GM18505 (cell line): ENCODE results near the gene CAPN14.

Experiments used
- ATAC-seq: cut with Tn5 transposase; IDR thresholded peaks from one replicate; pipeline ENCODE4 v1.9.1; 2021; ENCODE audit not compliant: unreplicated experiment
- POLR2A ChIP-seq: IDR thresholded peaks from 4 replicates; pipeline ENCODE4 v1.6.1; 2011; ENCODE audit warnings: borderline replicate concordance; ENCODE audit not compliant: insufficient read depth, insufficient read length; ENCODE audit errors: extremely low read depth

The CAPN14 gene

DNA sequence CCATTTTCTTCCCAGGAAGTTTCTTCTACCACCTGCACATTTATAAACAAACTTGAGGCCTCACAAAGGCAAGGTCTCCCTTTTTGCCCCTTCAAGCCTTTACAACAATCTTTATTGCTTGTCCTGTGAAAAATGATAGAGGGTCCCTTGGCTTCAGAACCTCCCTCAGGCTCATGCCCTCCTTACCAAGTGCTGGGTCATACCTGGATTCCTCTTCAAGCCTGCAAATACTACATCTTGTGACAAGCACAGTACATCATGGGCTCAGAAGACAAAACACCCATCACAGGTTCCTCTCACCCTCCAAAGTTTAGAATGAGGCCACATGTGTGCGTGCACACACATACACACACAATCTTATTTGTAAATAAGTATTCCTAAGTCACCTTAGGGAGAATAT lies 9.1 kb downstream of the CAPN14 start:
- no peak for TF ChIP-seq POLR2A

DNA sequence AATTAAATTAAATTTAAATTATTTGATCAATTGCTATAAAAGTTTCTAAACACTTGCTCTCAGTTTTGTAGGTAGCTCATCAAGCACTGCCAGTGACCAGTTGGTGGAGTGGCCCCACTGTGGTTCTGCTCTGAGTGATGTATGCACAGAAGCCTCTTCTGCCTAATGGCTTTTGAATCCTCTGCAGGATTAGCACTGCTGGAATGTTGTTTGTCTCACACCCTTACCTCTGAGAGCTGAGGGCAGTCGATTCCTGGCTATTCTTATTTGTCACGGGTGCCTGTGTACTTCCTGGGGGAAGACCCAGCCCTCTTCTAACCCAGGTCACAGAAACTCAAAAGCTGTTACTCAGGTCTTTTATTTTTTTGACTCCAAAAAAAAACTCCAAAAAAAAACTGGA lies 9.5 kb downstream of the CAPN14 start:
- no peak for ATAC-seq
- TF ChIP-seq POLR2A = no peak

More for the DNA sequence above, 9.1 kb downstream of the CAPN14 start:
- no peak for ATAC-seq

DNA sequence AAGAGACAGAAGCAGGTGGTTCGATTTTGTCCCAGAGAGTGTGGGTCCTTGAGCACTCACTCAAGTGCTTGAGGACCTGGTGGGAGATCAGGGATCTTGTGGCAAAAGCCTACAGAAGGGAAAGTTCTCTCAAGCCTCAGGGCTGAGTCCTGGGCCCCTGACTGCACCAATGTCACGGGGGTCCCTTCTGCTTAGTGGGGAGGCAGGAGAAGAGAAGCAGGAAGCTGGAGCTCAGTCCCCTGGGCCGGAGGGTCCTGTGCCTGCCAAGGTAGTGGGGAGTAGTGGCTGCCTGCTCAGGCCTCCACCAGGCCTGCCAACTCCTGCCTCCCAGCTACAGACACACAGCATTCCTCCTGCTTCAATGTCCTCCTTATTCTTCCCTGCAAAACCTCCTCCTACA lies 11.7 kb downstream of the CAPN14 start:
- ATAC-seq = no peak
- TF ChIP-seq POLR2A = no peak

DNA sequence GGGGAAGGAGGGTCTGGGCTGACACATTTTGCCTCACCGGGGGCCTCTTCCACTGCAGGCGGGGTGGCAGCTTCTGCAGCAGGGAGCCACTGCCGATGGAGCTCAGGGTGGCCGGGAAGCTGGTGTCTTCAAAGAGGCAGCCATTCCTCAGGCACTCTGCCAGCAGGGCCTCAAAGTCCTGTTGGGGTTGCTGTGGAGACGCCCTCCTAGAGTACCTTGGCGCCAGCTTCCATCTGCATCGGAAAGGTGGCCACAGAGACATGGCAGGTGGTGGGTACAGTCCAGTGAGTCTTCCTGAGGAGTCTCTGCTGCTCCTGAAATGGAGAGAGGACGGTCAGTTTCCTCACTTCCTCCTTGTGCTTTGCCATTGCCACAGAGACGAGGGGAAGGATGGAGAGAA lies 12.1 kb downstream of the CAPN14 start:
- ATAC-seq = no peak
- no peak for TF ChIP-seq POLR2A

DNA sequence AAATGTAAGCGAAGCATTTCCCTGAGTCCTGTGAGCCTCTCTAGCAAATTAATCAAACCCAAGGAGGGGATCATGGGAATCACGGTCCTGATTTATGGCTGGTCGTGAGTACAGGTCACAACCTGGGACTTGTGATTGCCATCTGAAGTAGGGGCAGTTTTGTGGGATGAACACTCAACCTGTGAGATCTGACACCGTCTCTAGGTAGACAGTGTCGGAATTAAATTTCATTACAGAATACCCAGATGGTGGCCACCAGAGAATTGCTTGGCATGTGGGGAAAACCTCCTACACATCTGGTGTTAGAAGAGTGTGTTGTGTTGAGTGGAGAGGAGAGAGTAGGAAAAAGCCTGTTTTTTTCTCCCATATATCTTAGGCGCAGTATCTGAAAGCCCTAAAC lies 12.5 kb downstream of the CAPN14 start:
- TF ChIP-seq POLR2A = no peak
- no peak for ATAC-seq

DNA sequence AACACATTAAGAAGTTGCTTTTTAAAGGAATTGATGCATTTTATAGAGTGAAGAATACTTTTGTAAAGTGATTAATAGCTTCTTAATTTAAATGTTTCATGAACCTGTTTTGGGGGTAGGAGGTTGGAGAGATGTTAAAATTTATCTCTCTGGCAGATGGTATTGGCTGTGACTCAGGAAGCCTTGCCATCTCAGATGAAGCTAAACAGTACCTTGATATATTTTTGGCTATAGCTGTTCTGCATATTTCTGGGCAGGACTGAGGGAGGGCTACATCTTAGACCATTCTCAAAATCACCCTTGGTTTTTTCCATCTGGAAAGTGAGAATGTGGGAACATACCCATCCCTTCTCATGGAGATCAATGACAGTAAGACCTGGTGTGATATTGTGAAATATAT lies 13.4 kb downstream of the CAPN14 start:
- no peak for TF ChIP-seq POLR2A
- no peak for ATAC-seq

DNA sequence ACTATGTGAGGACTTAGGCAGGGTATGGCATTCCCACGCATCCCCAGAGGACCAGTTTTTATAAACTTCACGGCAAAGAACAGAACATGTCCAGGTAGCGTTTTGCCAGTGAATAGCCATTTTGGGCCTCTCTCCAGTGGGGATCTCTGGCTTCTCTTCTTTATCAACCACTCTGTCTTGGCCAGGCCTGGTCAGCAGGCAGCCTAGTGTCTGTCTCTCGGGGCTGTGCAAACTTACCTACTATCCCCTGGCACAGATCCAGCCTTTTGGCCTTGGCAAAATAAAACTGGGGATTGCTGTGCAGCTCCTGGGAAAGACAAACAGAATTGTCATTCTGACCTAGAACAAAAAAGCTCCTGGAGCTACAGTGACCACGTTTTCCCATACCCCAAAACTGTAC lies 14.5 kb downstream of the CAPN14 start:
- no peak for ATAC-seq
- TF ChIP-seq POLR2A = no peak

DNA sequence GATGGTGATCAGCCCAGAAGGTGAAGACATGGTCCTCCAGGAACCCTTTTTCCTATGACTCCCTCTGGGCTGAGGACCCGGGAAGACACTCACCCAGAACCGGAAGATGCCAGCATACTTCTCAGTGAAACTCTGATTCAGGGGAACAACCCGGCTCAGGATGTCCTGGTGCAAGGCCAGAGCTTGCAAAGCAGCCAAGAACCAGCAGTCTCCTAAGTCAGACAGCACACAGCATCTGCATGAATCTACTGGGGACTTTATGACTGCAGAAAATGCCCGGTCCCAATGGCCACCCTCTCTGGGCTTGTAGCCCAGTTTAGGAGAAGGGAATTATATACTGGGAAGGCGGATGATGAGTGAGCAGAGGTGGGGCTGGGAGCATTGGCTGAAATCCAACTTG lies 15.3 kb downstream of the CAPN14 start:
- TF ChIP-seq POLR2A = no peak
- no peak for ATAC-seq

DNA sequence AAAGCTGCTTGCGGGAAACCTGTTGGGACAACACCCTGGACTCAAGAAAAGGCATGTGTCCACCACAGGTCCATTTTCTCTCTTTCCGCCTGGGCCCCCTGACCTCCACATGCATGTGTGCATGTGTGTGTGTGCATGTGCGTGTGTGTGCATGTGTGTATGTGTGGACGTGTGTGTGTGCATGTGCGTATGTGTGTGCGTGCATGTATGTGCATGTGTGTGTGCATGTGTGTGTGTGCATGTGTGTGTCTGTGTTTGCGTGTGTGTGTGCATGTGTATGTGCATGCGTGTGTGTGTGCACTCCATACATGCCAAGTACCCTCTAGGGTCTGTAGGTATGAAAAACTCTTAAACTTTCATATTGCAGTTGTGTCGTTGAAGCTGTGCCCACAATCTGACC lies 16.3 kb downstream of the CAPN14 start:
- no peak for ATAC-seq
- no peak for TF ChIP-seq POLR2A

DNA sequence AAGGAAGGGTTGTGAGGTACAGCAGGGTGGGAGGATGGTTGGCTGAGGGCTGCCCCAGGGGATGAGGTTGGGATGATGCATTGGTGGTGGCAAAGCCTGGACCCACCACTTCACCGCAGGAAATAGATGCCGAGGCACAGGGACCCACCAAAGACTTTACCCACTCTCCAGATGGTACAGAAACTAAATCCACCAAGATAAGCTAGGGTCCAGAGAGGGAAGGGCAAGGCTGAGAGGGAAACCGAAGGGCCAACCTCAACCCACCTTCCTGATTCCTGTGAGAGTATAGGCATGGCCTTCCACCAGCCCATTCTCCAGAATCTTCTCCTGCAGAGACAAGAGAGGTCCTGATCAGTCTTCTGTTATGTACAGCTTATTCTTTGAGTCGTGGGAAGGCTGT lies 18.1 kb downstream of the CAPN14 start:
- ATAC-seq = no peak
- no peak for TF ChIP-seq POLR2A

DNA sequence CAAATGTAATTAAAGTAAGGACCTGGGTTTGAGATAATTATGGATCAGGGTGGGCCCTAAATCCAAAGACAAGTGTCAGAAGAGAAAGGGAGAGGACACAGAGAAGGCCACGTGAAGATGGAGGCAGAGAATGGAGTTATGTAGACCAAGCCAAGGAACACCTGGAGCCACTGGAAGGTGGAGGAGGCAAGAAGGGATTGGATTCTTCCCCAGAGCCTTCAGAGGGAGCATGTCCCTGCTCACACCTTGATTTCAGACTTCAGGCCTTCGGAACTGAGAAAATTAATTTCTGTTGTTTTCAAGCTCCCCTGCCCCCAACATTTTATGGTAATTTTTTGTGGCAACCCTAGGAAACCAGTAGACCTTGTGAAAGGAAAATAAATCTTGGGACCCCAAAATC lies 19.6 kb downstream of the CAPN14 start:
- ATAC-seq = no peak
- no peak for TF ChIP-seq POLR2A

DNA sequence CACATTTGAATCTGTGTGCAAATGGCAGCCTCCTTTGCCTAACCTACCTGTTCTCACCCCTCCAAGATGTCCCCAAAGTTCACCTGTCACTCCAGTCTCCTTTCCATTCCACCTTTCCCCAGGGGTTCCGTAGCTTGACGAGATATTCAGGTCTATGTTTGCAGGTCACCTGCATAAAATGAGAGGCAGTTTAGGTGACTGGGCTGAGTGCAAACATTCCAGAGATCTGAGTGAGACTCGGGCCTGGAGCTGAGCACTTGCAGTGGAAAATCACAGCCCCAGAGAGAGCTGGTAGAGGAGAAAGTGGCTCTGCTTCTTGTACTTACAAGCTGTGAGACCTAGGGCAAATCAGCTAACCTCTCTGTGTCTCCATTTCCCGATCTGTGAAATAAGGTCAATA lies 20.1 kb downstream of the CAPN14 start:
- ATAC-seq = no peak
- TF ChIP-seq POLR2A = no peak

DNA sequence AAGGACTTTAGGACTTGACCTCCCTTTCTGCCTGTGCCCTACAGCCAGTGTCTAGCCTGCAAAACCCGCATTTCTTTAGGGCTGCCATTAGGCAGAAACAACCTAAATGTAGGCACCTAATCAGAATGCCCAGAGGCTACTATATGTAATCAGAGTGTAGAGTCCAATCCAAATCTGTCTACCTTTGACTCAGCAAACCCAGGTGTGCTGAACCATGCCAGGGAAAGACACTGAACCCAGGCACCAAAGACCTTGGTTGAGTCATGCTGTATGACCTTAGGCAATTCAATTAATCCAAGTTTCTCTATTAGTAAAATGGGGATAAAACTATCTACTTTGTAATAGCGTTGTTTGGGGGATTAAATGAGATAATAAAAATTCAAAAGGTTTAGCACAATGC lies 20.7 kb downstream of the CAPN14 start:
- TF ChIP-seq POLR2A = no peak
- ATAC-seq = no peak

DNA sequence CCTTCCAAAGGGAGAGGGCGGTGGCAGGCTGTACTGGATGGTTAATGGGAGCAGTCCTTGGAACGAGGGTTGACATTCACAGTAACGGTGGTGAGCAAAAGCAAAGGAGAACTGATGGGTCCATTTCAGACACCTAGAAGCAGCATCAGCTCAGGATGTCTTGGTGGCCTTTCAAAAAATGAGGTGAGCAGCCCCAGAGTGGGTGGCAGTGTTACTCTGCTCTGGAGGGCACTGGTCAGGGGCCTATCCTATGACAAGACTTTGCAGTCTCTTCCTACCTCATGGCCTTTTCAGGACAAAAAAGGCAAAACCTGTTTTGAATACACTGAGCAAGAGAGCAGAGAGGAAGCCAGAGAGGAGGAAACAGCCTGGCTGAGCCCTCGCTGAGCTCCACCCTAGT lies 23.5 kb downstream of the CAPN14 start:
- no peak for TF ChIP-seq POLR2A
- ATAC-seq = no peak

DNA sequence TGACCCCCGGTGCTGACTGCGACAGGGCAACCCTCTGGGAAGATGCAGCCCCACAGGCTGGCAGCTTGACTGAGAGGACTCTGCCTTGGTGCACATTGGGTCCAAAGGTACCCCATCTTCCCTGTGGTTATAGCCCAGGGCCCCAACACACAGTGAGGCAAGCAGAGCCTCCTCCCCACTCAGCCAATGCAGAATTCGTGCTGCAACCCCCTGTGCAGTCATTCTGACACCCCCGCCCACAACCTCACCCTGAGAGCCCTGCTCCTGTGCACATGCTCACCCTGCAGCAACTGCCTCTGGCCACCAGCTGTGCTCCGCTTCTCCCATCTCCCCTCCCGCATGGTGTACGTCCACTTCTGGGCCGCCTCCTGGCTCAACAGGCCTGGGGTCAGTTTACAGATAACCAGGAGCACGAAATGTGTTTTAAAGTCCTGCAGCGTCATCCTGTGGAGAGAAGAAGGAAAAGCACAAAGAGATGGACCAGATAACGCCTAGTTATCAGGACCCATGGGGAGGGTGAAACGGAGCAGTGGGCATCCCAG lies 24.4 kb downstream of the CAPN14 start:
- ATAC-seq = no peak
- TF ChIP-seq POLR2A = no peak
